GM18526 (cell line): ENCODE results near the gene MFSD2A.

Source experiments
- POLR2A ChIP-seq: IDR thresholded peaks from 3 replicates; pipeline ENCODE4 v1.6.1; 2011; ENCODE audit not compliant: insufficient read length; ENCODE audit errors: extremely low read depth

The MFSD2A gene

DNA sequence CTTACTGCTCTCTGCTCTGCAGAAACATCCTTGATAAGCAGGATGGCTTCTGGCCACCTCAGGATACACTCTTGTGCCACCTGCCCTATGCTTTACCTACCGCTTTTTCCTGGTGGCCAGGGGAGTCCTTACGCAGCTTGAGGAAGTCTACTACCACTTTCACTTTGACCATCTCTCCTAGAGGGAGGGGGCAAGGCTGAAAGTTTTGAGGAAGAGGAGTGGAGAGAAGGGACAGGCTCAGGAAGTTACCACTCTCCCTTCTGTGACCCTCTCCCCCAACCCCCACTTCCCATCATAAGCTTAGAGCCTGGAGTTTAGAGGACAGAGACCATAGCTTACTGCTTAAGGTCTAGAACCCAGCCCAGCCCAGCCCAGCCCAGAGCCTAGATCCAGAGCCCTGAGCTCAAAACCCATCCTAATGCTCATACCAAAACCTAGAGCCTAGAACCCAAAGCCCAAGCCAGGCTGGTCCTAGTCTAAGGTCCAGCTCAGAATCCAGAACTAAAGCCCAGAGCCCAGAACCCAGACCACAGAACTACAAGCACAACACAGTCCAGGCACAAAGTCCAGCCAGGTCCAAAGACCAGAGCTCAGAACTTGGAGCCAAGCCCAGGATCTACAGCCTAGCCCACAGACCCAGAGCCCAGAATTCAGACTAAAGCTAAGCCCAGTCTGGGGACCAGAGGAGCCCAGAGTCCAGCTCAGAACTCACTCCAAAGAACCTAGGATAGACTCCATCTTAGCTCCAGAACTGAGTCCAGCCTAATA lies 18.0 kb upstream of the MFSD2A start:
- TF ChIP-seq POLR2A = no peak

DNA sequence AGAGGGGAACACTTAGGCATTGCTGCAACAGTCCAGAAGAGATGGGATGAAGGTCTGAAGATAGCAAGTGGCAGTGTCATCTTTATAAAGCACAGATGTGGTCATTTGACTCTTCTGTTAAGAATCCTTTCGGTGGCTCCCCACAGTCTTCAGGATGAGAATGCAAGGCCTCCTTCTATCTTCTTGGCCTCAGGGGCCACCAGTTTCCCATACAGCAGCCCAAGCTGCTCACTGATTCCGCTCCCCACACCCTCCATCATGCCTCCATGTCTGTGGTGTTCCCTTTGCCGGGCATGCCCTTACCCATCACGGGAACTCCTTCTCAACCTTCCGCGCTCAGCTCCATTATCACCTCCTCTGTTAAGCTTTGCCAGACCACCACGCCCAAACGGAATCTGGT lies 16.1 kb upstream of the MFSD2A start:
- TF ChIP-seq POLR2A = no peak

DNA sequence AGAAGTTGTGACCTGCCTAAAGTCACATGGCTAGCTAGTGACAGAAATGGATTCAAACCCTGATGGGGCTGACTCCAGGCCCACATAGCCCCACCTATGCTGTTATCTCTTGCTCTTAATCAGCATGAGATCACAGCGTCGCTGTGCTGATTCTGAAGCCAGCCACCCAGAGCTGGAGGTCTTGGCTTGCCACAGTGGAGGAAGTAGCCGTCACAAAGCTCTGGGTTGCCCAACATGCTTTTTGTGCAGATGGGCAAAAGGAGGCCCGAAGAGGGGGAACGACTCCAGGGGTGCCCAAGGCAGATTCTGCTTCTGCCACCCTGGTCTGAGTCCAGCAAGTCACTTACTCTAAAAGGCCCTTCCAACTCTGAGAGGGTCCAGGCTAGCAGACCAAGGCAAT lies 14.7 kb upstream of the MFSD2A start:
- no peak for TF ChIP-seq POLR2A

DNA sequence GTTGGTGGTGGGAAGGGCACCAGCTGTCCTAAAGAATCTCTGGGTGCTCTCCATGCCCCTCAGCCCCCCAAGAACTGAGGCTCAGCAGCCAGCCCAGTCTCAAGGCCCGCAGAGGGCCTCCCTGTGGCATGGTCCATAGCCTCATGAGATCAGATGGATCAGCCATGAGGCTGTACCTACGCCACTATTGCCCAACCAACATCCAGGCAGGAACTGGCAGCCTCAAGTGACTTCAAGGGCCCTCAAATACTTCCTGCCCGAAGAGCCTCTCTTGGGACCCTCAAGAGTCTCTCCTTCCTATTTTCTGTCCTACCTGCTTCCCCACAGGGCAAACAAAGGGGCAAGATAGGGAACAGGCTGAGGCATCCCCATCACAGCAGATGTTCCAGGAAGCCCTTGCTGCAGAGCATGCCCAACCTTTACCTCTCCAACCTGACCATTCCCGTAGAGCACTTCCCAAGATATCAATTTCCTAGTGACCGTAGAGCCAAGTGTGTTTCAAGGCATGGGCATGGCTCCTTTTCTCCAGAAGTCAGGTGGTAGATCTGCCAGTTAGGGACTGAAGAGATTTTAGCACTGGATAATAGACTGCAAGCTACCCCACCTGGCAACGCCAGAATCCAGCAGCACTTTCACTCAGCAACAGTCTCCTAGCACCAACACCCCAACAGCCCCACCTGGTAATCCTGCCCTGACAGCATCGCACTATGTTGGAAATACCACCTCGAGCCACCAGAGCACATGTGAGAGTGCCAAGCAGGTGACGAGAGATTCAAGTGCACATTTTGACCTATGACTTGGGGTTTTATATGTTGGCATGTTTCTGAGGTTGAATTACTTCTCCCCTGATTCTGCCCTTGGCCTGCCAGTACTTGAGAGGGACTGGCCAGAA lies 13.7 kb upstream of the MFSD2A start:
- TF ChIP-seq POLR2A = no peak

DNA sequence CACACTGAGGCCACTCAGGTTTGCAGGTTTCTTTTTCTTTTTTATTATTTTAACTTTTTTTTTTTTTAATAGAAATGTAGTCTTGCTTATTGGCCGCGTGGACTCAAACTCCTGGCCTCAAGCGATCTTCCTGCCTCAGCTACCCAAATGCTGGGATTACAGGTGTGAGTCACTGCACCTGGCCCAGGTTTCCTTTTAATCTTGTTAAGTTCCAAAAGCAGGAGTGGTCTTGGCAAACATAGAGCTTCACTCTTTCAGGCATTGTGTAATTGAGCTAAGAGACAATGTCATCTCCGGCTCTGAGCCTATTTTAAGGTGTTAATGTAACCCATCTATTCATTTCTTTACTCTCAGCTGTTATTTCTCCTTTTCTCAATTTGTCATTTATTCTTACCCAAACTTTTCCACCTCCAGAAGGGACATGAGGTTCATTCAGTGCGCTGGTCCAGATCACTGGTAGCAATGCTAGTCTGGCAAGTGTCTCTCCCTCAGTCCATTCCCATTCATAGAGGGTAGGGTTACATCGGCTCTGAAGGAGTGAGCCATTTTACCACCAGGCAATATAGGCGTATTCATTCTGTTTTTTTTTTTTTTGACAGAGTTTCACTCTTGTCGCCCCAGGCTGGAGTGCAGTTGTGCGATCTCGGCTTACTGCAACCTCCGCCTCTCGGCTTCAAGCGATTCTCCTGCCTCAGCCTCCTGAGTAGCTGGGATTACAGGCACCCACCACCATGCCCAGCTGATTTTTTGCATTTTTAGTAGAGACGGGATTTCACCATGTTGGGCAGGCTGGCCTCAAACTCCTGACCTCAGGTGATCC lies 11.3 kb upstream of the MFSD2A start:
- no peak for TF ChIP-seq POLR2A

DNA sequence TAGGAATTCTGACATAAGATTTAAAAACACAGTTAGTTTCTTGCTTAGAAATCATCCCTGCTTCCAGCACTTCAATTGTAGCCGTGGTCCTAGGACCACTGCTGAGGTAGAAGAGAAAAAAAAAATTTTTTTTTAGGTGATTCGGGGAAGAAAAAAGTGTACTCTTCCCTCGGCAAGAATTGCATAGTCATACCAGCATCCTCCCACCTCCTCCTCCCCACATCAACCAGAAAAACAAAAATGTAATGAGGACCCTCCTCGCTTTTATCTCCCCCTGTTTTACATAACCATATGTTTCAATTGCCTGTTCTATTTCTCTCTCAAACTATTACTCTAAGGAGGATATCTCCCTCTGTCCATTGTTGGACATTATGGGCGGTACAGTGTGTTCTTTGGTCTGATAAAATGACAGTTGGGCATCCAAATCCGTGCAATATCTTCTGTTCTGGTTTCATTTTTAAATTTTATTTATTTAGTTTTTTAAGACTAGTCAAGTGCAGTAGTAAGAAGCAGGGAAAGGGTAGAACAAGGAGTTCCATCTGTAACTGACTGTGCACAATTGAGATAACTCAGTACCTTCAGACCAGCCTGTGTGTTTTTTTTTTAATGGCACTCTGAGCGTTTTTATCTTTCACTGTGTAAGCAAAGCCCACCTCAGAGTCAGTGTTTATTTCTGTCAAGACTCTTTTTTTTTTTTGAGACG lies 10.4 kb upstream of the MFSD2A start:
- no peak for TF ChIP-seq POLR2A

DNA sequence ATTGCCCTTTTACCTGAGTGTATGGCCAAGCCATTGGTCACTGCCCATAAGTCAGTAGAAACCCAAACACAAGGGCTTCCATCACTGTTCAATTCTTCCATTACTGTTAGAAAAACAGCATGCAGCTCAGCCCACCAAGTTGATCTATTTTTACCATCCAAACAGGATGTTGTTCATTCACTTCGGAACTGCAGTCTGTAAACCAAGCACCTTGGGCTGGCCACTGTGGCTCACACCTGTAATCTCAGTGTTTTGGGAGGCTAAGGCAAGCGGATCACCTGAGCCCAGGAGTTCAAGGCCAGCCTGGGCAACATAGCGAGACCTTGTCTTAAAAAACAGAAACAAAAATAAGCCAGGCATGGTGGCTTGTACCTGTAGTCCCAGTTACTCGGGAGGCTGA lies 8.7 kb upstream of the MFSD2A start:
- no peak for TF ChIP-seq POLR2A

DNA sequence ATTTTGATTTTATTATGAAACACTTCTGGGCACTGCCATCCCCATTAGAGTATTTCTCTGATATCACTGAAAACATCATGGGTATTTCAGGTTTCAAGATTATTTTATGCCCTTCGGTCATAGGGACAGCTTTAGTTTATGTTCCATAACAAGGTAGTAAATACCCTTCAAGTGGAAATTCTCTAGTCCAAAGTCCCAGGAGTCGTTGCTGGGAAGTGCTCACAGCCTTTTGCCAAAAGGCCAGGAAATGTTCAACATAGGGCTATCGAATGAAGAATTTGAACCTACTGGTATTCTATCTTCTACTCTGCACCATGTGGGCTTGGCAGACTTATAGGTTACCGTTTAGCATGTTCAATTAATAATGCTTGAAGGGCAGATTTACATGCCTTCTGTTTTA lies 7.7 kb upstream of the MFSD2A start:
- no peak for TF ChIP-seq POLR2A

DNA sequence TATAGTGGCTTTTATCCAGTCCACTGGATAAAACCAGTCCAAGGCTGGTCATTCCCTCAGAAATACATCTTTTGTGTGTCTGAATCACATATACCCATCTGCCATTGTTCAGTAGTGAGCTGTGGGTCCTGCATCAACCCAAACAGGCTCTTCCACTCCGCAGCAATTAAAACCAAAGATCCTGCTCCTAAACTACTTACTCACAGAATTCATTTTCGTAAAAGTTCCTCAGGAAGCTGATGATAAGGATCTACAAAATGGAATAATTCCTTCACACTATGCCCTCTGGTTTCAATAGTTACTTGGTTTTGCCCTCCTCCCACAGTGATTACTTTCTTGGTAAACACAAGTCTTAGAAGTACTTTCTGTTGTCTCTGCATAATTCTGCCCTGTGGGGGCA lies 5.1 kb upstream of the MFSD2A start:
- no peak for TF ChIP-seq POLR2A

DNA sequence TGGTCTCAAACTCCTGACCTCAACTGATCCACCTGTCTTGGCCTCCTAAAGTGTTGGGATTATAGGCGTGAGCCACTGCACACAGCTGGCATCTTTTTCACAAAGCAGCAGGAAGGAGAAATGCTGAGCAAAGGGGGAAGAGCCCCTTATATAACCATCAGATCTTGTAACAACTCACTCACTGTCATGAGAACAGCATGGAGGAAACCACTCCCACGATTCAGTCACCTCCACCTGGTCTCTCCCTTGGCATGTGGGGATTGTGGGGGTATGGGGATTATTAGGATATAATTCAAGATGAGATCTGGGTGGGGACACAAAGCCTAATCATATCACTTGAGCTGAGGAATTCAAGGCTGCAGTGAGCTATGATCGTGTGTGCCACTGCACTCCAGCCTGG lies 3.0 kb upstream of the MFSD2A start:
- TF ChIP-seq POLR2A = no peak

DNA sequence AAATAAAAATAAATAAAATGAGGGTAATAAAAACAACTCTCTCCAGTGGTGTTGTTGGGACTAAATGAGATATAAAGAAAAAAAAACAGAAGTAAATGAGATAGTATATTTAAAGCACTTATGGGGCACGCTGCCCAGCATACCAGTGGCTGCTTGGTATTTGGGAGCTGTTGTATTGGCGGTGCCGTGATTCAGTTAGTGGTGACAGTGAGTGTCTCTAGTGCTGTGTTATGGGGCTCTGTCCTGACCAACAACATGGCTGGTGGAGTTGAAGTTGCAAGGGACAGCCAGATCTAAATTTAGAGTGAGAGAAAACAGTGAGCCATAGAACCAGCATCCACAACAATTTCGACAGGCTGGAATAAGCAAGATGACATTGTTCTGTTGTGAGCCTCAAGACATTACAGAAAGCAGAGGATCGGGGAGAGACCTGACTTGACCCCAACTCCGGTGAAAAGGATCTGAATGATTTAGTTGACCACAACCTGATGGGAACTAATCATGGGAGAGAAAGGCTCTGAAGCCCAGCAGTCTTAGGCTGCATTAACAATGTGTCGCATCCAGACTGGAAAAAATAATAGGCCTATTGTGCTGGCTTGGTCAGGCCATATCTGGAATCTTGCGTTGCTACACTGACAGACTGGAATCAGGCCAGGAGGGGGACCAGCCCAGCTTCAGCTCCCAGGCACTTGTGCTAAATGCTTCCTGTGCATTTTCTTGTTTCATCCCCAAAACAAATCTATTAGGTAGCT lies 2.4 kb upstream of the MFSD2A start:
- TF ChIP-seq POLR2A = no peak

DNA sequence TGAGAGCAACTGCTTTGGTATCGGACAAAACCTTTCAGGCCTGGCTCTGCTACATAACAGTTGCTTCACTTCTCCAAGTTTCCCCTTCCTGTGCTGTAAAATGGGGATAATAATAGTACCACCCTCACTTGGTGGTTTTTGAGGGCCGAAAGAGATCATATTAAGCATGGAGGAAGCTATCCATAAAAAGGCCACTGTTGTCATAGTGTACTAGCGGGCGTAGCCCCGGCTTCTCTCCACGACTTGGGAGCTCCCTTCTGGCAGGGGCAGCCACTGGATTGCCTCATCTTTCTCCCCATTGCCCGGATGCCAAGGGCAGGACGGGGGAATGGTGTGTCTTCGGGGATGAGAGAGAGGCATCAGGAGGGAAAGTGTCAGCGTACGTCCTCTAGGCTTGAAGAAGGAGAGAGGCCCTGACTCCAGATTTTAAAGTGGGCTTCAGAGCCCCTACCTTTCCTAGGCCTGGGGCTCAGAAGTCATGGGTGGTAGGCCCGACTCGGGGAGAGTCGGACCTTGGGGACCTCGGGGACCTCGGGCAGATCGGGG lies 548 bp upstream of the MFSD2A start:
- no peak for TF ChIP-seq POLR2A

DNA sequence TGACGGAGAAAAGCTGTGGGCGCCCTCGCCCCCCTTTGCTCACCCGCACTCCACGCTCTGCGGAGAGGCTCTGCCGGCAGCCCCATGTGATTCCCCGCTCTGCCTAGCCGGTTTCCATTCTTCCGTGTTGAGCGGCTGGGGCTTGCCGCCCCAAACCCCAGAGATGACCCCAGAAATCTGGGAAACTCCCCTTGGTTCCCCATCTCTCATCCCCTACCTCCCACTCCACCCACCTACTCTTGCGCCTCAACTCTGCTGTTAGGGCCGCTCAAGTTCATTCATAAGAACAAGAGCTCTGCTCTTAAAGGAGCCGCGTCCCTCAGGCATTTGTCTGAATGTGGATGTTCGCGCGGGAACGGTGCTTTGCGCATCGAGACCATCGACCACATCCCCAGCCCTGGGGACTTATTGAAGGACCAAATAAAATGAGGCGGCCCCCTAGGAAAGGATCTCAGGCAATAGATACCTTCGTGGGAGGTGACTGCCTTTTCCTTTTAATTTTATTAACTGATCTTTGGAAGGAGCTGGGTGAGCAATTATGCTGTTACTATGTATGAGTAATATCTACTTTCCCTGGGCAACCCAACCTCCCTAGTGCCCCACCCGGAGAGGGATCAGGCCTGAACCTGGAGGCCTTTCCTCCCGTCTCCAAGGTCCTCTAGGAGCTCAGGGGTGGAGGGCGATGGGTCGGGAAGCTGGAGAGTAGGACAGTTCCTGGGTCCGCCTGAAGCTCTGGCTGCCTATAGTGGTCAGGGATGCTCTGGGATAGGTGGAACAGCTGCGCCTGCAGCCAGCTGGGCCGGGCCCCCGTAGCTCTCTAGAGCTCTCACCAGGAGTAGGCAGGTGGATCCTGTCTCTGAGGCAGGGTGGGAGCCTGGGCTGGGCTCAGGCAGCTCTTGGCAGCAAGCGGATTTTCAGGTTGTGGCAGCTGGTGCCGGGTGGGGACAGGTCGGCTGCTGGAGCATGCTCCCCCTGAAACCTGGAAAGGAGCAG lies 898 bp downstream of the MFSD2A start:
- no peak for TF ChIP-seq POLR2A
